Measurements from ENCODE around the gene C20orf204.

DNA sequence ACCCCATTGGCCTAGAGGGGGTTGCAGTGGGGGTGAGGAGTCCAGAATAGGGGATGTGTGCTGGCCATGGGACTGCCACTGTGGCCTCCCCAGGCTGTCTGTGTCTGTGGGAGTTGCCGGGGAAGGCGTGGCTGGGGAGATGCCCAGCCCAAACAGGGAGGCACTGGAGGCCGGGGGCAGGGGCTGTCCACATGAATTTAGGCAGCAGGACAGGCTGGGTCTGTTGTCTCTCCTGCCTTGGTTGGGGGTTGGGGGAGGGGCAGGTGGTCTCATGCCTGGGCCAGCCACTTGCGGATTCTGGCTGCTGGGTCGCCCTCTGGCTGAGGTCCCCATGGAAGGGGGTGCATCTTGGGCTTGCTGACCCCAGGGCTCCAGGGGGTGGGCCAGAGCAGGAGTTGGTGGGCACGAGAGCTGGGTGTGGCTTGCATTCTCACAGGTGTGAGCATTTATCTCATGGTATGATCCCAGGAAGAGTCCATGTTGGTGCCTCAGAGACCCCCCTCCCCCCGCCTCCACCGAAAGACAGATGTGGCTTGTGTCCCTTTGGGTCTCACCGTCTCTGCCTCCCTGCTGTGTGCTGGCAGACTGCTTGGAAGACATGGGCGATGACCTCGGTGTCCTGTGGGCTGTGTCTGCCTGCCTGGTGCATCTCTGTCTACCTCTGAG is 9.5 kb downstream of the C20orf204 start:
- no peak for TF ChIP-seq POLR2A (IDR thresholded peaks at IDR 0.05)
- TF ChIP-seq, protein P1, sequence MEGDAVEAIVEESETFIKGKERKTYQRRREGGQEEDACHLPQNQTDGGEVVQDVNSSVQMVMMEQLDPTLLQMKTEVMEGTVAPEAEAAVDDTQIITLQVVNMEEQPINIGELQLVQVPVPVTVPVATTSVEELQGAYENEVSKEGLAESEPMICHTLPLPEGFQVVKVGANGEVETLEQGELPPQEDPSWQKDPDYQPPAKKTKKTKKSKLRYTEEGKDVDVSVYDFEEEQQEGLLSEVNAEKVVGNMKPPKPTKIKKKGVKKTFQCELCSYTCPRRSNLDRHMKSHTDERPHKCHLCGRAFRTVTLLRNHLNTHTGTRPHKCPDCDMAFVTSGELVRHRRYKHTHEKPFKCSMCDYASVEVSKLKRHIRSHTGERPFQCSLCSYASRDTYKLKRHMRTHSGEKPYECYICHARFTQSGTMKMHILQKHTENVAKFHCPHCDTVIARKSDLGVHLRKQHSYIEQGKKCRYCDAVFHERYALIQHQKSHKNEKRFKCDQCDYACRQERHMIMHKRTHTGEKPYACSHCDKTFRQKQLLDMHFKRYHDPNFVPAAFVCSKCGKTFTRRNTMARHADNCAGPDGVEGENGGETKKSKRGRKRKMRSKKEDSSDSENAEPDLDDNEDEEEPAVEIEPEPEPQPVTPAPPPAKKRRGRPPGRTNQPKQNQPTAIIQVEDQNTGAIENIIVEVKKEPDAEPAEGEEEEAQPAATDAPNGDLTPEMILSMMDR (IDR thresholded peaks at IDR 0.05), result no peak

Measured in vagina (tissue), 2 donors.